ENCODE results near the gene GYS1. TPM values are rescaled to one million over a fixed set of nuclear protein-coding genes. Genes with fewer than 3 reads are reported as not detected.

Gene GYS1
- total RNA-seq, result 24.0 and 25.6 TPM in 2 replicates

GRCh38 chr19:48993175-48994034, at the start of gene GYS1, which contains the start of gene RUVBL2:
Gene GYS1 (minus strand): TSS chr19:48993309. CDS start chr19:48993112, 197 bp downstream.
Gene RUVBL2 (plus strand): TSS chr19:48993887. CDS start chr19:48993912, 25 bp downstream.

GRCh38 chr19:49036815-49037214, 43.7 kb upstream of the GYS1 start, which contains the start of gene CGB1:
Gene CGB1 (minus strand): TSS chr19:49036895. CDS start chr19:49036711, 184 bp downstream.

GRCh38 chr19:49031642-49032301, 38.7 kb upstream of the GYS1 start, which contains the start of gene CGB2:
Gene CGB2 (plus strand): TSS chr19:49031890. CDS start chr19:49032096, 206 bp downstream.

GRCh38 chr19:49024233-49024632, 31.1 kb upstream of the GYS1 start, which contains the start of gene CGB3:
Gene CGB3 (minus strand): TSS chr19:49024333. CDS start chr19:49023971, 362 bp downstream.

DNA sequence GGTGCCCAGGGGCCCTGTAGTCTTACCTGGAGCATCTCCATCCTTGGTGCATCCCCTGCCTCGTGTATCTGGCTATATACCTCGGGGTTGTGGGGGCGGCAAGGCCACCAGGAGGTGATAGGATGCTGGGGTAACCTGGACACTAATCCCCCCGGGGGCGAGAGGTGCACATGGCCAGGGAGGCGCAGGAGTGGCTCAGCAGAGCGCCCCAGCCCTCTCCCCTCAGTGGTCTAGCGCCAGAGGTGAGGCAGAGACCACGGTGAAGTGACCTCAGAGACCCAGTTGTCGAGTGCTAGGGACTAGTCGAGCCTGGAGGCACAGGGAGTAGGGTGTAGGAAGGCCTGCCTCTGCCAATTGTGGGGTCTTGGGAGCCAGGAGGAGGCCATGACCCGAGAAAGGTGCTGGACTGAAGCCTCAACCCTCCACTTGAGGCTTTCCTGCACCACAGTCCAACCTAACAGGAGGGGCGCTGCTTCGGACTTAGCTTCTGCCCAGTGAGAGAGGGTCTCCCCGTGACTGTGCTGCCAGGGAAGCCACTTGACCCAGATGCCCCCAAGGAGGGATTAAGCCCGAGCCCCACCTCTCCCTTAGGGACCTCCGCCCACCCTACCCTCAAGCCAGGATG, 24.0 kb upstream of the GYS1 start, which contains the start of gene LHB:
TSS of gene LHB (minus strand) at position 51 of the 625 bp plus-strand sequence. CDS start at position 41, 10 bp downstream.

DNA sequence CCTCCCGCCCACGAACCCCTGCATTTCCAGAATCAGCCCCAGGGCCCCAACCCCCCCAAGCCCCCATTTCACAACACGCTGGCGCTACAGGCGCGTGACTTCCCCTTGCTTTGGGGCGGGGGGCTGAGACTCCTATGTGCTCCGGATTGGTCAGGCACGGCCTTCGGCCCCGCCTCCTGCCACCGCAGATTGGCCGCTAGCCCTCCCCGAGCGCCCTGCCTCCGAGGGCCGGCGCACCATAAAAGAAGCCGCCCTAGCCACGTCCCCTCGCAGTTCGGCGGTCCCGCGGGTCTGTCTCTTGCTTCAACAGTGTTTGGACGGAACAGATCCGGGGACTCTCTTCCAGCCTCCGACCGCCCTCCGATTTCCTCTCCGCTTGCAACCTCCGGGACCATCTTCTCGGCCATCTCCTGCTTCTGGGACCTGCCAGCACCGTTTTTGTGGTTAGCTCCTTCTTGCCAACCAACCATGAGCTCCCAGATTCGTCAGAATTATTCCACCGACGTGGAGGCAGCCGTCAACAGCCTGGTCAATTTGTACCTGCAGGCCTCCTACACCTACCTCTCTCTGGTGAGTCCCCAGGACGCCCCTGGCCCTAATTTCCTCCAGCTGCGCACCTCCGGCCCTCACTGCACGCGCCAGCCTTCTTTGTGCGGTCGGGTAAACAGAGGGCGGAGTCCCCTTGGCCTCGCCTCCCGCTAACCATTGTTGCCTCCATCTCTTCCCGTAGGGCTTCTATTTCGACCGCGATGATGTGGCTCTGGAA, 27.9 kb downstream of the GYS1 start, which contains the start of gene FTL:
TSS of gene FTL (plus strand) at position 270 of the 766 bp plus-strand sequence. CDS start at position 469, 199 bp downstream.

GRCh38 chr19:48954595-48955307, 38.4 kb downstream of the GYS1 start, which contains the start of gene BAX:
Gene BAX (plus strand): TSS chr19:48954875. CDS start chr19:48954929, 54 bp downstream.

GRCh38 chr19:48933382-48933932, 59.7 kb downstream of the GYS1 start, which contains the start of gene DHDH:
Gene DHDH (plus strand): TSS chr19:48933699. CDS start chr19:48933722, 23 bp downstream.

Other genes with a start within 250 kb of the GYS1 start
- gene IZUMO1, start 246.4 kb downstream of the GYS1 start, total RNA-seq, result 0.16 and 0.50 TPM in 2 replicates
- 6.3 and 6.9 TPM in 2 replicates for gene FUT1, start 240.7 kb downstream of the GYS1 start, total RNA-seq
- not detected in 2 replicates for gene FGF21, start 237.8 kb downstream of the GYS1 start, total RNA-seq
- gene BCAT2, start 182.3 kb downstream of the GYS1 start, total RNA-seq, result 31.7 and 33.9 TPM in 2 replicates
- gene HSD17B14, start 156.8 kb downstream of the GYS1 start, total RNA-seq, result 5.7 and 9.9 TPM in 2 replicates
- 0.32 and 4.3 TPM in 2 replicates for gene PLEKHA4, start 124.7 kb downstream of the GYS1 start, total RNA-seq
- 22.8 and 63.6 TPM in 2 replicates for gene PPP1R15A, start 120.9 kb downstream of the GYS1 start, total RNA-seq
- 0.13 and 0.16 TPM in 2 replicates for gene TULP2, start 94.6 kb downstream of the GYS1 start, total RNA-seq
- 158 and 247 TPM in 2 replicates for gene NUCB1, start 93.0 kb downstream of the GYS1 start, total RNA-seq
- gene DHDH, start 59.6 kb downstream of the GYS1 start, total RNA-seq, result not detected in 2 replicates
- 90.2 and 164 TPM in 2 replicates for gene BAX, start 38.4 kb downstream of the GYS1 start, total RNA-seq
- 707 and 962 TPM in 2 replicates for gene FTL, start 28.0 kb downstream of the GYS1 start, total RNA-seq
- gene RUVBL2, start 578 bp upstream of the GYS1 start, total RNA-seq, result 199 and 209 TPM in 2 replicates
- gene LHB, start 23.8 kb upstream of the GYS1 start, total RNA-seq, result 0.16 TPM in 1 of 2 replicates, not detected in the other
- not detected in 2 replicates for gene CGB3, start 31.0 kb upstream of the GYS1 start, total RNA-seq
- gene CGB2, start 38.6 kb upstream of the GYS1 start, total RNA-seq, result not detected in 2 replicates
- not detected in 2 replicates for gene CGB1, start 43.6 kb upstream of the GYS1 start, total RNA-seq
- not detected in 2 replicates for gene CGB5, start 50.5 kb upstream of the GYS1 start, total RNA-seq
- not detected in 2 replicates for gene CGB8, start 55.8 kb upstream of the GYS1 start, total RNA-seq
- gene CGB7, start 64.4 kb upstream of the GYS1 start, total RNA-seq, result under 0.01 TPM in 1 of 2 replicates, not detected in the other
- not detected in 2 replicates for gene NTF4, start 71.5 kb upstream of the GYS1 start, total RNA-seq
- gene KCNA7, start 79.4 kb upstream of the GYS1 start, total RNA-seq, result not detected in 2 replicates
- 141 and 222 TPM in 2 replicates for gene SNRNP70, start 92.1 kb upstream of the GYS1 start, total RNA-seq
- gene LIN7B, start 121.1 kb upstream of the GYS1 start, total RNA-seq, result 1.4 and 1.5 TPM in 2 replicates
- gene C19orf73, start 125.8 kb upstream of the GYS1 start, total RNA-seq, result 0.65 and 0.88 TPM in 2 replicates
- 3.4 and 3.9 TPM in 2 replicates for gene PPFIA3, start 126.2 kb upstream of the GYS1 start, total RNA-seq
- gene HRC, start 162.1 kb upstream of the GYS1 start, total RNA-seq, result 0.06 TPM in 1 of 2 replicates, not detected in the other
- gene TRPM4, start 164.5 kb upstream of the GYS1 start, total RNA-seq, result 19.8 and 24.1 TPM in 2 replicates